ENCODE data around the gene PLPPR3. TPM values are rescaled to one million over a fixed set of nuclear protein-coding genes. Genes with fewer than 3 reads are reported as not detected.

PLPPR3 gene
- total and polyA plus RNA-seq, 12 donors, result 0.08 to 1.7 (median 0.14) TPM; not detected in 7

GRCh38 chr19:763181-763580, 58.6 kb downstream of the PLPPR3 start:
- intact Hi-C loops (cut with DNase I), result loop anchor here in 1 of 2 donors (10.0 kb wide), 1 partner anchor 212 kb away; no protein-coding TSS in a partner anchor
- Histone ChIP-seq H3K27ac (no peak overlapping the region), H3K4me3 (no peak overlapping the region), H3K27me3 (no peaks in the 10 kb centered on the region), H3K9me3 (replicated peaks in 1 of 3) (no peaks in the 10 kb centered on the region), H3K4me1 (replicated peaks in 1 of 2) (no peaks in the 10 kb centered on the region), H3K36me3 (replicated peaks in 1 of 2) (no peaks in the 10 kb centered on the region)
- TF ChIP-seq POLR2A (IDR thresholded peaks at IDR 0.05), result no peak
- TF ChIP-seq, protein P1, sequence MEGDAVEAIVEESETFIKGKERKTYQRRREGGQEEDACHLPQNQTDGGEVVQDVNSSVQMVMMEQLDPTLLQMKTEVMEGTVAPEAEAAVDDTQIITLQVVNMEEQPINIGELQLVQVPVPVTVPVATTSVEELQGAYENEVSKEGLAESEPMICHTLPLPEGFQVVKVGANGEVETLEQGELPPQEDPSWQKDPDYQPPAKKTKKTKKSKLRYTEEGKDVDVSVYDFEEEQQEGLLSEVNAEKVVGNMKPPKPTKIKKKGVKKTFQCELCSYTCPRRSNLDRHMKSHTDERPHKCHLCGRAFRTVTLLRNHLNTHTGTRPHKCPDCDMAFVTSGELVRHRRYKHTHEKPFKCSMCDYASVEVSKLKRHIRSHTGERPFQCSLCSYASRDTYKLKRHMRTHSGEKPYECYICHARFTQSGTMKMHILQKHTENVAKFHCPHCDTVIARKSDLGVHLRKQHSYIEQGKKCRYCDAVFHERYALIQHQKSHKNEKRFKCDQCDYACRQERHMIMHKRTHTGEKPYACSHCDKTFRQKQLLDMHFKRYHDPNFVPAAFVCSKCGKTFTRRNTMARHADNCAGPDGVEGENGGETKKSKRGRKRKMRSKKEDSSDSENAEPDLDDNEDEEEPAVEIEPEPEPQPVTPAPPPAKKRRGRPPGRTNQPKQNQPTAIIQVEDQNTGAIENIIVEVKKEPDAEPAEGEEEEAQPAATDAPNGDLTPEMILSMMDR (IDR thresholded peaks at IDR 0.05), result no peak
- no peak for DNase-seq
- WGBS, 4 donors, result 84 to 95% (median 95%) methylated on average over 10 of the region's 10 CpGs

MicroRNA genes within 50 kb of the gene (microRNA counts, 767-probe panel; counts per million panel counts)
- 0 counts per million in 2 donors for microRNA hsa-miR-3187-3p

Small RNA genes lying within 50 kb of the gene (microRNA-seq; reads per million reads assigned to microRNA genes)
- gene MIR3187, result 3.1 to 6.9 (median 3.7) reads per million in 3 donors
- 1.8 to 5.7 (median 4.2) reads per million in 3 donors for gene MIR4745

Small RNA genes lying within 50 kb of the gene (small RNA-seq; reads per million reads assigned to genes)
- gene MIR3187, result 0 reads per million in 2 donors

Other genes starting within 250 kb of the PLPPR3 start
- 1,000 to 10,000 TPM in 1 of 9 donors, 100 to 1,000 TPM in 8; 328 to 1,372 (median 824) TPM for gene BSG, start 249.4 kb downstream of the PLPPR3 start, total RNA-seq
- gene BSG, start 249.4 kb downstream of the PLPPR3 start, polyA plus RNA-seq, result 1,000 to 10,000 TPM in 2 of 3 donors, 100 to 1,000 TPM in 1; 481 to 2,214 (median 1,591) TPM
- gene HCN2, start 232.1 kb downstream of the PLPPR3 start, total RNA-seq, result 1 to 10 TPM in 8 of 9 donors, under 1 TPM in 1; 0.74 to 9.1 (median 7.1) TPM
- gene HCN2, start 232.1 kb downstream of the PLPPR3 start, polyA plus RNA-seq, result 1 to 10 TPM in 2 of 3 donors, under 1 TPM in 1; 0.98 to 2.5 (median 1.1) TPM
- 10 to 100 TPM; 26.3 to 61.4 (median 41.4) TPM for gene POLRMT, start 188.4 kb downstream of the PLPPR3 start, total RNA-seq
- 100 to 1,000 TPM in 2 of 3 donors, 10 to 100 TPM in 1; 42.7 to 371 (median 178) TPM for gene POLRMT, start 188.4 kb downstream of the PLPPR3 start, polyA plus RNA-seq
- gene FGF22, start 182.1 kb downstream of the PLPPR3 start, total RNA-seq, result under 1 TPM in 4 of 9 donors, not detected in 5; 0.14 to 0.32 (median 0.29) TPM
- 1 to 10 TPM in 1 of 3 donors, under 1 TPM in 1, not detected in 1; 0.51 to 1.2 TPM for gene FGF22, start 182.1 kb downstream of the PLPPR3 start, polyA plus RNA-seq
- 10 to 100 TPM; 18.2 to 76.4 (median 35.8) TPM for gene RNF126, start 158.7 kb downstream of the PLPPR3 start, total RNA-seq
- gene RNF126, start 158.7 kb downstream of the PLPPR3 start, polyA plus RNA-seq, result 10 to 100 TPM in 2 of 3 donors, 1 to 10 TPM in 1; 9.3 to 53.5 (median 51.6) TPM
- 100 to 1,000 TPM in 7 of 9 donors, 10 to 100 TPM in 2; 87.4 to 464 (median 163) TPM for gene FSTL3, start 145.6 kb downstream of the PLPPR3 start, total RNA-seq
- gene FSTL3, start 145.6 kb downstream of the PLPPR3 start, polyA plus RNA-seq, result 100 to 1,000 TPM; 119 to 405 (median 225) TPM
- gene PRSS57, start 126.5 kb downstream of the PLPPR3 start, total RNA-seq, result under 1 TPM in 2 of 9 donors, not detected in 7; 0.22 to 0.51 TPM
- gene PRSS57, start 126.5 kb downstream of the PLPPR3 start, polyA plus RNA-seq, result under 1 TPM in 1 of 3 donors, not detected in 2; 0.13 TPM
- 10 to 100 TPM in 8 of 9 donors, 1 to 10 TPM in 1; 8.4 to 63.3 (median 50.6) TPM for gene PALM, start 113.0 kb downstream of the PLPPR3 start, total RNA-seq
- gene PALM, start 113.0 kb downstream of the PLPPR3 start, polyA plus RNA-seq, result 10 to 100 TPM in 2 of 3 donors, 1 to 10 TPM in 1; 3.9 to 72.2 (median 49.7) TPM
- gene MISP, start 70.8 kb downstream of the PLPPR3 start, total RNA-seq, result under 1 TPM in 4 of 9 donors, not detected in 5; 0.06 to 0.43 (median 0.15) TPM
- gene MISP, start 70.8 kb downstream of the PLPPR3 start, polyA plus RNA-seq, result under 1 TPM in 2 of 3 donors, not detected in 1; 0.08 to 0.10 TPM
- 100 to 1,000 TPM in 8 of 9 donors, 10 to 100 TPM in 1; 64.6 to 236 (median 162) TPM for gene PTBP1, start 24.5 kb downstream of the PLPPR3 start, total RNA-seq
- gene PTBP1, start 24.5 kb downstream of the PLPPR3 start, polyA plus RNA-seq, result 100 to 1,000 TPM; 108 to 146 (median 128) TPM
- gene AZU1, start 5.9 kb upstream of the PLPPR3 start, total RNA-seq, result under 1 TPM in 5 of 9 donors, not detected in 4; 0.11 to 0.87 (median 0.28) TPM
- 1 to 10 TPM in 1 of 3 donors, under 1 TPM in 1, not detected in 1; 0.30 to 1.1 TPM for gene AZU1, start 5.9 kb upstream of the PLPPR3 start, polyA plus RNA-seq
- gene PRTN3, start 19.0 kb upstream of the PLPPR3 start, total RNA-seq, result under 1 TPM in 2 of 9 donors, not detected in 7; 0.32 to 0.33 TPM
- under 1 TPM in 2 of 3 donors, not detected in 1; 0.20 to 0.40 TPM for gene PRTN3, start 19.0 kb upstream of the PLPPR3 start, polyA plus RNA-seq
- 1 to 10 TPM in 2 of 9 donors, under 1 TPM in 2, not detected in 5; 0.48 to 2.2 (median 1.1) TPM for gene ELANE, start 30.3 kb upstream of the PLPPR3 start, total RNA-seq
- 1 to 10 TPM in 2 of 3 donors, not detected in 1; 3.3 to 3.4 TPM for gene ELANE, start 30.3 kb upstream of the PLPPR3 start, polyA plus RNA-seq
- 100 to 1,000 TPM in 3 of 9 donors, 10 to 100 TPM in 5, 1 to 10 TPM in 1; 1.2 to 176 (median 62.4) TPM for gene CFD, start 37.7 kb upstream of the PLPPR3 start, total RNA-seq
- 100 to 1,000 TPM in 1 of 3 donors, 10 to 100 TPM in 1, under 1 TPM in 1; 0.92 to 466 (median 47.8) TPM for gene CFD, start 37.7 kb upstream of the PLPPR3 start, polyA plus RNA-seq
- 100 to 1,000 TPM in 1 of 9 donors, 10 to 100 TPM in 8; 11.9 to 101 (median 61.2) TPM for gene MED16, start 71.2 kb upstream of the PLPPR3 start, total RNA-seq
- gene MED16, start 71.2 kb upstream of the PLPPR3 start, polyA plus RNA-seq, result 100 to 1,000 TPM in 2 of 3 donors, 1 to 10 TPM in 1; 5.3 to 139 (median 127) TPM
- gene RNU6-9, start 71.5 kb upstream of the PLPPR3 start, total RNA-seq, result not detected
- not detected for gene RNU6-9, start 71.5 kb upstream of the PLPPR3 start, polyA plus RNA-seq
- gene R3HDM4, start 91.3 kb upstream of the PLPPR3 start, total RNA-seq, result 10 to 100 TPM in 8 of 9 donors, 1 to 10 TPM in 1; 8.9 to 40.5 (median 29.0) TPM
- 10 to 100 TPM; 19.8 to 59.5 (median 57.7) TPM for gene R3HDM4, start 91.3 kb upstream of the PLPPR3 start, polyA plus RNA-seq
- under 1 TPM in 2 of 9 donors, not detected in 7; 0.25 to 0.44 TPM for gene KISS1R, start 95.4 kb upstream of the PLPPR3 start, total RNA-seq
- gene KISS1R, start 95.4 kb upstream of the PLPPR3 start, polyA plus RNA-seq, result not detected
- 10 to 100 TPM in 1 of 9 donors, 1 to 10 TPM in 8; 4.2 to 10.2 (median 8.0) TPM for gene ARID3A, start 104.1 kb upstream of the PLPPR3 start, total RNA-seq
- 1 to 10 TPM; 1.6 to 6.7 (median 2.1) TPM for gene ARID3A, start 104.1 kb upstream of the PLPPR3 start, polyA plus RNA-seq
- gene WDR18, start 162.4 kb upstream of the PLPPR3 start, total RNA-seq, result 10 to 100 TPM; 24.2 to 78.7 (median 52.1) TPM
- gene WDR18, start 162.4 kb upstream of the PLPPR3 start, polyA plus RNA-seq, result 100 to 1,000 TPM in 1 of 3 donors, 10 to 100 TPM in 1, 1 to 10 TPM in 1; 5.4 to 140 (median 98.6) TPM
- gene GRIN3B, start 178.5 kb upstream of the PLPPR3 start, total RNA-seq, result under 1 TPM in 3 of 9 donors, not detected in 6; 0.08 to 0.18 (median 0.14) TPM
- under 1 TPM in 1 of 3 donors, not detected in 2; 0.24 TPM for gene GRIN3B, start 178.5 kb upstream of the PLPPR3 start, polyA plus RNA-seq
- gene TMEM259, start 199.2 kb upstream of the PLPPR3 start, total RNA-seq, result 100 to 1,000 TPM in 8 of 9 donors, 10 to 100 TPM in 1; 94.1 to 308 (median 182) TPM
- 100 to 1,000 TPM in 2 of 3 donors, 10 to 100 TPM in 1; 79.4 to 743 (median 370) TPM for gene TMEM259, start 199.2 kb upstream of the PLPPR3 start, polyA plus RNA-seq
- gene RNU6-2, start 199.6 kb upstream of the PLPPR3 start, total RNA-seq, result not detected
- not detected for gene RNU6-2, start 199.6 kb upstream of the PLPPR3 start, polyA plus RNA-seq
- gene CNN2, start 204.7 kb upstream of the PLPPR3 start, total RNA-seq, result 10 to 100 TPM in 8 of 9 donors, 1 to 10 TPM in 1; 6.9 to 64.9 (median 42.3) TPM
- gene CNN2, start 204.7 kb upstream of the PLPPR3 start, polyA plus RNA-seq, result 10 to 100 TPM; 11.2 to 60.8 (median 52.5) TPM
- 10 to 100 TPM in 7 of 9 donors, 1 to 10 TPM in 2; 4.0 to 23.2 (median 17.5) TPM for gene ABCA7, start 218.2 kb upstream of the PLPPR3 start, total RNA-seq
- 100 to 1,000 TPM in 1 of 3 donors, 10 to 100 TPM in 1, 1 to 10 TPM in 1; 2.1 to 109 (median 28.7) TPM for gene ABCA7, start 218.2 kb upstream of the PLPPR3 start, polyA plus RNA-seq
- 10 to 100 TPM in 8 of 9 donors, 1 to 10 TPM in 1; 4.9 to 74.3 (median 31.5) TPM for gene ARHGAP45, start 245.2 kb upstream of the PLPPR3 start, total RNA-seq
- gene ARHGAP45, start 245.2 kb upstream of the PLPPR3 start, polyA plus RNA-seq, result 10 to 100 TPM in 2 of 3 donors, 1 to 10 TPM in 1; 1.6 to 75.4 (median 30.2) TPM